HCT116 (cell line): ENCODE measurements around the gene SCN3B. TPM values are rescaled to one million over a fixed set of nuclear protein-coding genes. Genes with fewer than 3 reads are reported as not detected.

Experiments used
- ATAC-seq: fragments of 200-7000 bp; cut with Tn5 transposase; 2 replicates; pipeline ENCODE4 v1.9.1; 2020; ENCODE audit warnings: mild to moderate bottlenecking, moderate library complexity
- BruUV-seq: library from RNA; stranded (reverse); fragments of 400-500 nt; replicated peaks from 2 replicates; lab custom pipeline; 2021; lab: Mats Ljungman, UMichigan
- CTCF ChIA-PET: fragments of 300-600 bp; sonication (Branson Sonifier 250); formaldehyde crosslinking; loops from one replicate; lab custom pipeline; 2021; ENCODE audit warnings: antibody characterized with exemption; lab: Charles Lee
- POLR2A ChIA-PET: fragments of 300-600, 350-600 bp; sonication (Branson Sonifier 250); formaldehyde crosslinking; loops from one replicate; lab custom pipeline; 2021; ENCODE audit warnings: antibody characterized with exemption; lab: Charles Lee
- RAD21 ChIA-PET, 2 experiments: fragments of 300-600 bp; sonication (Branson Sonifier 250); formaldehyde crosslinking; loops; one replicate each; lab custom pipeline; 2023; ENCODE audit warnings: low total read pairs in 2 of 2; ENCODE audit not compliant: uncharacterized antibody in 2 of 2, unreplicated experiment in 2 of 2, low non-redundant PET in 1 of 2; lab: Charles Lee
- DNase-seq: peaks from one replicate; pipeline ENCODE4 v3.0.0-alpha.2; 2010; ENCODE audit warnings: low read depth, low spot score
- H2AFZ ChIP-seq: fragments of 200-600 bp; shearing (Covaris generic), sonication (generic); 2 replicates; pipeline ENCODE4 v1.6.1; 2017; ENCODE audit warnings: low read depth, mixed run types, mixed read lengths, antibody characterized with exemption, low read length; ENCODE audit not compliant: poor library complexity, severe bottlenecking
- H3K27ac ChIP-seq: 2 replicates; pipeline ENCODE4 v1.5.1; 2012; ENCODE audit warnings: low read depth, low read length
- H3K27me3 ChIP-seq: fragments of 200-600 bp; sonication (generic); 2 replicates; pipeline ENCODE4 v1.6.1; 2016; ENCODE audit warnings: mixed run types, low read length, mixed read lengths; ENCODE audit not compliant: insufficient read depth
- H3K36me3 ChIP-seq, 2 experiments: fragments of 200-500 bp in 1 of 2; fragments of 200-600 bp in 1 of 2; sonication (Bioruptor generic) in 1 of 2; sonication (generic) in 1 of 2; 2 replicates each; pipeline versions ENCODE4 v1.5.1 to v1.6.1; 2014 to 2016; ENCODE audit warnings: low read length in 2 of 2, inconsistent platforms in 1 of 2, mixed read lengths in 1 of 2, mixed run types in 1 of 2; ENCODE audit not compliant: insufficient read depth in 2 of 2, control insufficient read depth in 1 of 2
- H3K4me1 ChIP-seq, 2 experiments: fragments of 200-600 bp in 1 of 2; sonication (generic) in 1 of 2; 2 replicates each; pipeline versions ENCODE4 v1.5.1 to v1.6.1; 2012 to 2017; ENCODE audit warnings: low read length in 2 of 2, inconsistent platforms in 1 of 2, mild to moderate bottlenecking in 1 of 2, mixed read lengths in 1 of 2, mixed run types in 1 of 2, moderate library complexity in 1 of 2; ENCODE audit not compliant: insufficient read depth in 2 of 2, control insufficient read depth in 1 of 2
- H3K4me2 ChIP-seq: fragments of 200-600 bp; sonication (generic); 2 replicates; pipeline ENCODE4 v1.6.1; 2017; ENCODE audit warnings: mixed run types, low read length, mixed read lengths
- H3K4me3 ChIP-seq, 2 experiments: fragments of 200-600 bp in 1 of 2; sonication (generic) in 1 of 2; replicated peaks in 1 of 2; 2 replicates each; pipeline ENCODE4 v1.5.1; 2011 to 2016; ENCODE audit warnings: low read length in 2 of 2, control low read depth in 1 of 2, low read depth in 1 of 2, mild to moderate bottlenecking in 1 of 2, mixed read lengths in 1 of 2, mixed run types in 1 of 2
- H3K79me2 ChIP-seq: fragments of 200-600 bp; sonication (generic); 2 replicates; pipeline ENCODE4 v1.6.1; 2017; ENCODE audit warnings: mild to moderate bottlenecking, mixed run types, low read length, moderate library complexity, mixed read lengths; ENCODE audit not compliant: insufficient read depth
- H3K9ac ChIP-seq: fragments of 200-600 bp; sonication (generic); 2 replicates; pipeline ENCODE4 v1.6.1; 2016; ENCODE audit warnings: low read length, mixed read lengths
- H3K9me2 ChIP-seq: fragments of 200-600 bp; sonication (generic), shearing (Covaris generic); 2 replicates; pipeline ENCODE4 v1.6.1; 2017; ENCODE audit warnings: mixed run types, mild to moderate bottlenecking, moderate library complexity; ENCODE audit not compliant: insufficient read depth
- H3K9me3 ChIP-seq, 2 experiments: fragments of 200-500 bp in 1 of 2; fragments of 200-600 bp in 1 of 2; sonication (Bioruptor generic) in 1 of 2; sonication (generic) in 1 of 2; 2 replicates each; pipeline ENCODE4 v1.6.1; 2014 to 2017; ENCODE audit warnings: low read length in 2 of 2, mixed read lengths in 2 of 2, inconsistent platforms in 1 of 2, low read depth in 1 of 2, mild to moderate bottlenecking in 1 of 2, mixed run types in 1 of 2, moderate library complexity in 1 of 2; ENCODE audit not compliant: control insufficient read depth in 1 of 2, insufficient read depth in 1 of 2
- H4K20me1 ChIP-seq: fragments of 200-600 bp; sonication (generic), shearing (Covaris generic); 2 replicates; pipeline ENCODE4 v1.6.1; 2017; ENCODE audit warnings: mixed run types, mild to moderate bottlenecking, moderate library complexity; ENCODE audit not compliant: insufficient read depth
- CBX3 ChIP-seq: IDR thresholded peaks from 2 replicates; pipeline ENCODE4 v1.6.1; 2012; ENCODE audit warnings: low read depth
- CEBPB ChIP-seq: IDR thresholded peaks from 2 replicates; pipeline ENCODE4 v1.6.1; 2012; ENCODE audit warnings: low read depth
- CTCF ChIP-seq, 3 experiments: fragments of 200-600 bp in 1 of 3; sonication (generic) in 1 of 3; IDR thresholded peaks in 2 of 3; conservative IDR thresholded peaks in 1 of 3; 2 replicates each; pipeline ENCODE4 v1.5.1; 2012 to 2017; ENCODE audit warnings: low read depth in 2 of 3, low read length in 2 of 3, antibody characterized with exemption in 1 of 3, borderline replicate concordance in 1 of 3, control low read depth in 1 of 3, mild to moderate bottlenecking in 1 of 3, mixed read lengths in 1 of 3, mixed run types in 1 of 3, moderate library complexity in 1 of 3; ENCODE audit not compliant: insufficient read depth in 1 of 3
- EGR1 ChIP-seq: IDR thresholded peaks from 2 replicates; pipeline ENCODE4 v1.6.1; 2012; ENCODE audit warnings: low read depth
- ELF1 ChIP-seq: IDR thresholded peaks from 2 replicates; pipeline ENCODE4 v1.6.1; 2012; ENCODE audit warnings: low read depth, borderline replicate concordance
- EZH2 ChIP-seq: fragments of 200-600 bp; sonication (generic); IDR thresholded peaks from 2 replicates; pipeline ENCODE4 v1.6.1; 2017; ENCODE audit warnings: antibody characterized with exemption, mixed run types
- EZH2phosphoT487 ChIP-seq: fragments of 200-600 bp; IDR thresholded peaks from 2 replicates; pipeline ENCODE4 v1.6.1; 2018; ENCODE audit warnings: antibody characterized with exemption, borderline replicate concordance
- JUND ChIP-seq: IDR thresholded peaks from 2 replicates; pipeline ENCODE4 v1.6.1; 2012
- MAX ChIP-seq: IDR thresholded peaks from 2 replicates; pipeline ENCODE4 v1.6.1; 2012
- POLR2A ChIP-seq: IDR thresholded peaks from 2 replicates; pipeline ENCODE4 v1.7.0; 2011; ENCODE audit warnings: borderline replicate concordance; ENCODE audit not compliant: insufficient read depth, insufficient read length; ENCODE audit errors: extremely low read depth
- RAD21 ChIP-seq: IDR thresholded peaks from 2 replicates; pipeline ENCODE4 v1.6.1; 2012; ENCODE audit warnings: low read depth, mild to moderate bottlenecking
- REST ChIP-seq: IDR thresholded peaks from 2 replicates; pipeline ENCODE4 v1.6.1; 2012; ENCODE audit warnings: low read depth
- SIN3A ChIP-seq: IDR thresholded peaks from 2 replicates; pipeline ENCODE4 v1.6.1; 2012; ENCODE audit warnings: low read depth
- SP1 ChIP-seq: IDR thresholded peaks from 2 replicates; pipeline ENCODE4 v1.6.1; 2012; ENCODE audit warnings: low read depth
- SRF ChIP-seq: IDR thresholded peaks from 2 replicates; pipeline ENCODE4 v1.6.1; 2012; ENCODE audit warnings: low read depth
- TCF7L2 ChIP-seq: IDR thresholded peaks from 2 replicates; pipeline ENCODE4 v1.7.0; 2011; ENCODE audit warnings: borderline replicate concordance, inconsistent platforms; ENCODE audit not compliant: insufficient read depth, insufficient read length; ENCODE audit errors: extremely low read depth
- ZFX ChIP-seq: fragments of 450-650 bp; IDR thresholded peaks from 2 replicates; pipeline ENCODE4 v1.6.1; 2017
- intact Hi-C: fragments of 100-400 bp; cut with micrococcal nuclease; formaldehyde crosslinking; loops from 2 replicates; pipeline ENCODE4 v1.10.0; 2022
- total RNA-seq: library from RNA; stranded (reverse); gene quantifications from one replicate; pipeline ENCODE4 v1.2.1, GENCODE V29; 2021; ENCODE audit not compliant: unreplicated experiment

Gene SCN3B
- total RNA-seq, 1 experiment from 2014 or later: 0.05 TPM

- Histone ChIP-seq H3K9me3 (no peaks in the 10 kb centered on the region), H3K4me2 (no peak overlapping the region), H3K27me3 (peaks cover 45% of the 10 kb centered on the region), H3K79me2 (no peaks in the 10 kb centered on the region), H2AFZ (no peak overlapping the region), H3K27ac (no peak overlapping the region), H3K36me3 (no peaks in the 10 kb centered on the region), H4K20me1 (no peaks in the 10 kb centered on the region), H3K4me3 (no peak overlapping the region), H3K9ac (no peak overlapping the region), H3K9me2 (no peaks in the 10 kb centered on the region), H3K4me1 (no peaks in the 10 kb centered on the region)
- BruUV-seq: no TSS peak
- ChIA-PET RAD21 (interaction anchor here in 1 of 2 experiments (1.2 kb wide), 1 partner anchor 34 kb away, joined by 4 read pairs; no protein-coding TSS in a partner anchor), POLR2A (no interaction called here), CTCF (no interaction called here)
- intact Hi-C loops: no loop called here
- DNase-seq: no peak
- TF ChIP-seq SP1 (no peak), EZH2phosphoT487 (no peak), TCF7L2 (no peak), EZH2 (no peak), CTCF (IDR thresholded peaks at IDR 0.05 in 2 of 3, conservative IDR thresholded peaks at IDR 0.05 in 1 of 3; ENCODE audit: borderline replicate concordance in 1 of 3, insufficient read depth in 1 of 3, low read depth in 2 of 3, low read length in 2 of 3) (no peak), REST (no peak), SIN3A (no peak), JUND (no peak), EGR1 (no peak), CEBPB (no peak), RAD21 (no peak), MAX (no peak), CBX3 (no peak), ELF1 (no peak), SRF (no peak), ZFX (no peak), POLR2A (no peak)
- no peak for ATAC-seq
Measured at GRCh38 chr11:123674297-123674696, 19.9 kb upstream of the SCN3B start.
